Measurements from ENCODE around the gene PIGL. TPM values are rescaled to one million over a fixed set of nuclear protein-coding genes. Genes with fewer than 3 reads are reported as not detected.

PIGL gene
- total and polyA plus RNA-seq, 2 of the 4 experiments (the other 2 are of a cell fraction), result 17.9 to 29.5 TPM

DNA sequence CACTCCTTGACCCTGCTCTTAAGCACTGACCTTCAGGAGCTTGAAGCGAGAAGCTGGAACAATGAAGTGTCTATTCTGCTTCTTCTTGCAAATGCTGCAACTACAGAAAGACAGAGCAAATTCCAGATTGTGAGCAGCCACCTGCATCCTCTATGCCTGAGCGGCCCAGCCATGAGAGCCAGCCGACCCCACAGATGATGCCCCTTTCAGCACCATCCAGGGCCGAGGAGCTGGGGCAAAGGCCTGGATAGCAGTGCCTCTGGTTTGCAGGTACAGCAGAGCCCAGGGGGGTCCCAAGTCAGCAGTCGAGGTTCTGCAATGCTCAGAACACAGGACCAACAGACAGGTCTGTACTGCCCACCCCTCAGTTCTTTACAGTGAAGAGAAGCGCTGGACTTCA lies 131.6 kb downstream of the PIGL start:
- Histone ChIP-seq H2BK15ac (ENCODE audit: low read depth, low read length) (no peak overlapping the region), H4K8ac (ENCODE audit: low read depth in 2 of 2, low read length in 2 of 2) (no peak overlapping the region), H4K91ac (ENCODE audit: insufficient read depth, low read depth, low read length) (no peak overlapping the region), H3K4me2 (ENCODE audit: low read depth, low read length) (no peak overlapping the region), H2AK9ac (replicated peaks; ENCODE audit: low read depth, low read length, poor library complexity) (no peak overlapping the region), H2AK5ac (ENCODE audit: low read depth, low read length) (no peak overlapping the region), H2BK120ac (ENCODE audit: low read depth, low read length) (no peak overlapping the region), H3K27me3 (ENCODE audit: control insufficient read depth, insufficient read depth, low read length) (no peaks in the 10 kb centered on the region), H2BK20ac (ENCODE audit: low read depth, low read length) (no peak overlapping the region), H3K14ac (replicated peaks; ENCODE audit: low read depth, low read length) (no peak overlapping the region), H3K23ac (ENCODE audit: low read depth, low read length) (no peak overlapping the region), H3K9me3 (ENCODE audit: control insufficient read depth, insufficient read depth, low read length) (no peaks in the 10 kb centered on the region), H3K4me3 (ENCODE audit: insufficient read depth, low read depth, low read length) (no peak overlapping the region), H4K5ac (ENCODE audit: low read depth, low read length) (no peak overlapping the region), H2AFZ (replicated peaks; ENCODE audit: low read length, poor library complexity) (no peak overlapping the region), H3K79me1 (ENCODE audit: low read depth in 1 of 2, low read length in 2 of 2) (peaks cover 6 to 16% of the 10 kb centered on the region in 2 experiments; a peak in 3 of 4 replicates), H3K9ac (ENCODE audit: low read depth, low read length) (no peak overlapping the region), H3K4me1 (ENCODE audit: control insufficient read depth, insufficient read depth, low read length) (0 out of 2 replicates have a peak, but pooled peaks cover under 1% of the 10 kb centered on the region), H3K36me3 (ENCODE audit: control insufficient read depth, insufficient read depth, low read length) (peaks cover 16% of the 10 kb centered on the region), H3K27ac (ENCODE audit: insufficient read depth, low read length) (no peak overlapping the region), H3K4ac (ENCODE audit: low read depth, low read length) (no peak overlapping the region), H3K18ac (ENCODE audit: low read depth, low read length) (no peak overlapping the region), H3K56ac (ENCODE audit: extremely low read depth, insufficient read depth, low read length) (no peak overlapping the region), H2BK5ac (ENCODE audit: low read depth, low read length, poor library complexity, severe bottlenecking) (no peak overlapping the region), H3K9me1 (ENCODE audit: insufficient read depth, low read length) (peaks cover 7% of the 10 kb centered on the region; the same call in 1 of the 2 replicates), H4K20me1 (ENCODE audit: insufficient read depth, low read length) (no peaks in the 10 kb centered on the region)
- no peak for ATAC-seq (ENCODE audit: low read depth)
- in situ Hi-C loops (cut with MboI; ENCODE audit: low sequenced_read_pairs), result no loop called here
- DNase-seq, result no peak
- TF ChIP-seq BHLHE40 (IDR thresholded peaks at IDR 0.05; ENCODE audit: low read depth, low read length) (no peak), CEBPB (IDR thresholded peaks at IDR 0.05; ENCODE audit: low read depth, low read length) (no peak), RFX5 (IDR thresholded peaks at IDR 0.05; ENCODE audit: low read depth, low read length) (no peak), MAZ (IDR thresholded peaks at IDR 0.05; ENCODE audit: borderline replicate concordance, low read depth, low read length) (no peak), CHD1 (IDR thresholded peaks at IDR 0.05; ENCODE audit: low read depth, low read length) (no peak), MAFK (IDR thresholded peaks at IDR 0.05; ENCODE audit: low read depth, low read length) (no peak), POLR2A (IDR thresholded peaks at IDR 0.05; ENCODE audit: low read depth, low read length) (no peak)
- TF ChIP-seq, protein P1, sequence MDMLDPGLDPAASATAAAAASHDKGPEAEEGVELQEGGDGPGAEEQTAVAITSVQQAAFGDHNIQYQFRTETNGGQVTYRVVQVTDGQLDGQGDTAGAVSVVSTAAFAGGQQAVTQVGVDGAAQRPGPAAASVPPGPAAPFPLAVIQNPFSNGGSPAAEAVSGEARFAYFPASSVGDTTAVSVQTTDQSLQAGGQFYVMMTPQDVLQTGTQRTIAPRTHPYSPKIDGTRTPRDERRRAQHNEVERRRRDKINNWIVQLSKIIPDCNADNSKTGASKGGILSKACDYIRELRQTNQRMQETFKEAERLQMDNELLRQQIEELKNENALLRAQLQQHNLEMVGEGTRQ (IDR thresholded peaks at IDR 0.05; ENCODE audit: low read depth, low read length), result no peak
- intact Hi-C loops (cut with micrococcal nuclease), result no loop called here
- no TSS peak for BruUV-seq (replicated peaks)
- CTCF ChIA-PET, result no interaction called here
- 100% methylated on average over 4 of the region's 6 CpGs; no CpG with 5 or more reads in 1 of the 2 experiments for WGBS, 2 experiments (ENCODE audit: extremely low coverage in 2 of 2, insufficient read length in 1 of 2)
- POLR2A ChIA-PET (ENCODE audit: unreplicated experiment), result no interaction called here
- dilution Hi-C loops (cut with HindIII; ENCODE audit: low sequenced_read_pairs, unreplicated experiment), result no loop called here
